SK-N-SH treated with all-trans-retinoic acid at 6 μM for 48 hours (cell line): Measurements from ENCODE around the gene SCG3.

Experiments used
- ARNTL ChIP-seq: fragments of 450-650 bp; formaldehyde crosslinking; IDR thresholded peaks from 2 replicates; pipeline ENCODE4 v1.5.0; 2020; ENCODE audit warnings: low read depth, mild to moderate bottlenecking, moderate library complexity, borderline replicate concordance
- OSR1 ChIP-seq: fragments of 250-450 bp; sonication (Bioruptor Pico); IDR thresholded peaks from 2 replicates; pipeline ENCODE4 v1.8.0; 2022; ENCODE audit warnings: moderate library complexity, mild to moderate bottlenecking, inconsistent platforms
- PPARA ChIP-seq: fragments of 250-450 bp; sonication (Bioruptor Pico); IDR thresholded peaks from 2 replicates; pipeline ENCODE4 v1.5.0; 2020; ENCODE audit warnings: mild to moderate bottlenecking, borderline replicate concordance
- RARB ChIP-seq: fragments of 250-450 bp; sonication (Bioruptor Pico); IDR thresholded peaks from 2 replicates; pipeline ENCODE4 v1.8.0; 2021; ENCODE audit warnings: mild to moderate bottlenecking, moderate library complexity
- SNAI2 ChIP-seq: fragments of 250-450 bp; sonication (Bioruptor Pico); IDR thresholded peaks from 2 replicates; pipeline ENCODE4 v1.5.0; 2020; ENCODE audit warnings: mild to moderate bottlenecking, moderate library complexity
- TCF4 ChIP-seq: fragments of 250-450 bp; sonication (Bioruptor Pico); IDR thresholded peaks from 2 replicates; pipeline ENCODE4 v1.8.0; 2021; ENCODE audit warnings: mild to moderate bottlenecking, moderate library complexity, borderline replicate concordance
- ZC3H10 ChIP-seq: fragments of 250-450 bp; sonication (Bioruptor Pico); IDR thresholded peaks from 2 replicates; pipeline ENCODE4 v1.5.1; 2021; ENCODE audit warnings: mild to moderate bottlenecking, moderate library complexity
- ZFP3 ChIP-seq: fragments of 250-450 bp; sonication (Bioruptor Pico); IDR thresholded peaks from 2 replicates; pipeline ENCODE4 v1.5.0; 2020; ENCODE audit warnings: mild to moderate bottlenecking, moderate library complexity
- ZNF70 ChIP-seq: fragments of 450-650 bp; formaldehyde crosslinking; IDR thresholded peaks from 2 replicates; pipeline ENCODE4 v1.5.0; 2020; ENCODE audit warnings: mild to moderate bottlenecking, moderate library complexity
- TF ChIP-seq, protein P1 (sequence below): fragments of 250-450 bp; sonication (Bioruptor Pico); IDR thresholded peaks from 2 replicates; pipeline ENCODE4 v1.8.0; 2020; ENCODE audit warnings: mild to moderate bottlenecking, moderate library complexity, borderline replicate concordance
- TF ChIP-seq, protein P2 (sequence below): fragments of 250-450 bp; sonication (Bioruptor Pico); IDR thresholded peaks from 2 replicates; pipeline ENCODE4 v1.8.0; 2021; ENCODE audit warnings: low read depth, mild to moderate bottlenecking, moderate library complexity, borderline replicate concordance
- TF ChIP-seq, protein P3 (sequence below): fragments of 250-450 bp; sonication (Bioruptor Pico); IDR thresholded peaks from 2 replicates; pipeline ENCODE4 v1.5.1; 2020; ENCODE audit warnings: low read depth, mild to moderate bottlenecking, moderate library complexity
- TF ChIP-seq, protein P4 (sequence below): fragments of 250-450 bp; sonication (Bioruptor Pico); IDR thresholded peaks from 2 replicates; pipeline ENCODE4 v1.5.0; 2020; ENCODE audit warnings: mild to moderate bottlenecking, moderate library complexity

DNA sequence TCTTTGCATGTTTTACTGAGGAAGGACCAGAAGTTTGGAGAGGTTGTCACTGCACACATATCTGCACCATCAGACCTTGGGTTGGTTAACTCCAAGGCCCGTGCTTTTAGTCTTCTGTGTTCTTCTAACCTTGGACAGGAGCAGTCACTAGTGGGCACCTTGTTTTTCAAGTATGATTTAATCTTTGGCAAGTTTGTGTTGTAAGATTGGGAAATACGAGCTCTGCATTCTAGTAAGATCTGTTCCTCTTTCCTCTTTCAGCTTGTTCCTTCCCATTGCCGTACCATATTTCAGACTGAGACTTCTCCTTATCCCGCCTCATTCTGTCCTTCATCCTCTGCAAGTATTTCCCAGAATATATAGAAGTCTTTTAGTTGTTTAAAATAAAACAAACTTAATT lies 75.2 kb downstream of the SCG3 start:
- TF ChIP-seq PPARA (CRISPR knock-in tag) (no peak), TCF4 (CRISPR knock-in tag) (no peak), RARB (CRISPR knock-in tag) (no peak), SNAI2 (CRISPR knock-in tag) (no peak), ZFP3 (CRISPR knock-in tag) (no peak), OSR1 (CRISPR knock-in tag) (no peak), ZNF70 (CRISPR knock-in tag) (no peak), ARNTL (CRISPR knock-in tag) (no peak), ZC3H10 (CRISPR knock-in tag) (no peak)
- TF ChIP-seq, protein P1, sequence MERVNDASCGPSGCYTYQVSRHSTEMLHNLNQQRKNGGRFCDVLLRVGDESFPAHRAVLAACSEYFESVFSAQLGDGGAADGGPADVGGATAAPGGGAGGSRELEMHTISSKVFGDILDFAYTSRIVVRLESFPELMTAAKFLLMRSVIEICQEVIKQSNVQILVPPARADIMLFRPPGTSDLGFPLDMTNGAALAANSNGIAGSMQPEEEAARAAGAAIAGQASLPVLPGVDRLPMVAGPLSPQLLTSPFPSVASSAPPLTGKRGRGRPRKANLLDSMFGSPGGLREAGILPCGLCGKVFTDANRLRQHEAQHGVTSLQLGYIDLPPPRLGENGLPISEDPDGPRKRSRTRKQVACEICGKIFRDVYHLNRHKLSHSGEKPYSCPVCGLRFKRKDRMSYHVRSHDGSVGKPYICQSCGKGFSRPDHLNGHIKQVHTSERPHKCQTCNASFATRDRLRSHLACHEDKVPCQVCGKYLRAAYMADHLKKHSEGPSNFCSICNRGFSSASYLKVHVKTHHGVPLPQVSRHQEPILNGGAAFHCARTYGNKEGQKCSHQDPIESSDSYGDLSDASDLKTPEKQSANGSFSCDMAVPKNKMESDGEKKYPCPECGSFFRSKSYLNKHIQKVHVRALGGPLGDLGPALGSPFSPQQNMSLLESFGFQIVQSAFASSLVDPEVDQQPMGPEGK (CRISPR knock-in tag): no peak
- TF ChIP-seq, protein P2, sequence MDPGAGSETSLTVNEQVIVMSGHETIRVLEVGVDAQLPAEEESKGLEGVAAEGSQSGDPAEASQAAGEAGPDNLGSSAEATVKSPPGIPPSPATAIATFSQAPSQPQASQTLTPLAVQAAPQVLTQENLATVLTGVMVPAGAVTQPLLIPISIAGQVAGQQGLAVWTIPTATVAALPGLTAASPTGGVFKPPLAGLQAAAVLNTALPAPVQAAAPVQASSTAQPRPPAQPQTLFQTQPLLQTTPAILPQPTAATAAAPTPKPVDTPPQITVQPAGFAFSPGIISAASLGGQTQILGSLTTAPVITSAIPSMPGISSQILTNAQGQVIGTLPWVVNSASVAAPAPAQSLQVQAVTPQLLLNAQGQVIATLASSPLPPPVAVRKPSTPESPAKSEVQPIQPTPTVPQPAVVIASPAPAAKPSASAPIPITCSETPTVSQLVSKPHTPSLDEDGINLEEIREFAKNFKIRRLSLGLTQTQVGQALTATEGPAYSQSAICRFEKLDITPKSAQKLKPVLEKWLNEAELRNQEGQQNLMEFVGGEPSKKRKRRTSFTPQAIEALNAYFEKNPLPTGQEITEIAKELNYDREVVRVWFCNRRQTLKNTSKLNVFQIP (CRISPR knock-in tag): no peak
- TF ChIP-seq, protein P3, sequence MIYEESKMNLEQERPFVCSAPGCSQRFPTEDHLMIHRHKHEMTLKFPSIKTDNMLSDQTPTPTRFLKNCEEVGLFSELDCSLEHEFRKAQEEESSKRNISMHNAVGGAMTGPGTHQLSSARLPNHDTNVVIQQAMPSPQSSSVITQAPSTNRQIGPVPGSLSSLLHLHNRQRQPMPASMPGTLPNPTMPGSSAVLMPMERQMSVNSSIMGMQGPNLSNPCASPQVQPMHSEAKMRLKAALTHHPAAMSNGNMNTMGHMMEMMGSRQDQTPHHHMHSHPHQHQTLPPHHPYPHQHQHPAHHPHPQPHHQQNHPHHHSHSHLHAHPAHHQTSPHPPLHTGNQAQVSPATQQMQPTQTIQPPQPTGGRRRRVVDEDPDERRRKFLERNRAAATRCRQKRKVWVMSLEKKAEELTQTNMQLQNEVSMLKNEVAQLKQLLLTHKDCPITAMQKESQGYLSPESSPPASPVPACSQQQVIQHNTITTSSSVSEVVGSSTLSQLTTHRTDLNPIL: no peak
- TF ChIP-seq, protein P4, sequence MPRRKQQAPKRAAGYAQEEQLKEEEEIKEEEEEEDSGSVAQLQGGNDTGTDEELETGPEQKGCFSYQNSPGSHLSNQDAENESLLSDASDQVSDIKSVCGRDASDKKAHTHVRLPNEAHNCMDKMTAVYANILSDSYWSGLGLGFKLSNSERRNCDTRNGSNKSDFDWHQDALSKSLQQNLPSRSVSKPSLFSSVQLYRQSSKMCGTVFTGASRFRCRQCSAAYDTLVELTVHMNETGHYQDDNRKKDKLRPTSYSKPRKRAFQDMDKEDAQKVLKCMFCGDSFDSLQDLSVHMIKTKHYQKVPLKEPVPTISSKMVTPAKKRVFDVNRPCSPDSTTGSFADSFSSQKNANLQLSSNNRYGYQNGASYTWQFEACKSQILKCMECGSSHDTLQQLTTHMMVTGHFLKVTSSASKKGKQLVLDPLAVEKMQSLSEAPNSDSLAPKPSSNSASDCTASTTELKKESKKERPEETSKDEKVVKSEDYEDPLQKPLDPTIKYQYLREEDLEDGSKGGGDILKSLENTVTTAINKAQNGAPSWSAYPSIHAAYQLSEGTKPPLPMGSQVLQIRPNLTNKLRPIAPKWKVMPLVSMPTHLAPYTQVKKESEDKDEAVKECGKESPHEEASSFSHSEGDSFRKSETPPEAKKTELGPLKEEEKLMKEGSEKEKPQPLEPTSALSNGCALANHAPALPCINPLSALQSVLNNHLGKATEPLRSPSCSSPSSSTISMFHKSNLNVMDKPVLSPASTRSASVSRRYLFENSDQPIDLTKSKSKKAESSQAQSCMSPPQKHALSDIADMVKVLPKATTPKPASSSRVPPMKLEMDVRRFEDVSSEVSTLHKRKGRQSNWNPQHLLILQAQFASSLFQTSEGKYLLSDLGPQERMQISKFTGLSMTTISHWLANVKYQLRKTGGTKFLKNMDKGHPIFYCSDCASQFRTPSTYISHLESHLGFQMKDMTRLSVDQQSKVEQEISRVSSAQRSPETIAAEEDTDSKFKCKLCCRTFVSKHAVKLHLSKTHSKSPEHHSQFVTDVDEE (CRISPR knock-in tag): no peak
